ENCODE results near the gene POLR3F.
"Not testable (repeated sequence)": the region's sequence is repeated elsewhere in the genome, so short reads cannot be mapped to it uniquely, and the experiment has no call there.

POLR3F gene

GRCh38 chr20:18524646-18525045, 57.5 kb downstream of the POLR3F start:
- Histone ChIP-seq H3K9me3 (no peaks in the 10 kb centered on the region), H3K36me3 (peaks cover 56% of the 10 kb centered on the region), H3K4me1 (no peaks in the 10 kb centered on the region), H3K4me3 (ENCODE audit: low read depth, low read length) (no peak overlapping the region), H3K27me3 (no peaks in the 10 kb centered on the region)
- no peak for TF ChIP-seq CTCF (IDR thresholded peaks at IDR 0.05; ENCODE audit: low read depth, low read length)
- no peak for DNase-seq

- DNase-seq; H3K4me1 ChIP-seq; H3K4me3 ChIP-seq (ENCODE audit: low read depth, low read length); H3K9me3 ChIP-seq; H3K27me3 ChIP-seq: not testable (repeated sequence)
- H3K36me3 ChIP-seq = peaks cover 66% of the 10 kb centered on the region
These were observed 59.6 kb downstream of the POLR3F start for GRCh38 chr20:18526761-18527160.

GRCh38 chr20:18527339-18527738, 60.1 kb downstream of the POLR3F start:
- H3K27me3 ChIP-seq = no peaks in the 10 kb centered on the region
- no peaks in the 10 kb centered on the region for H3K4me1 ChIP-seq
- H3K9me3 ChIP-seq = no peaks in the 10 kb centered on the region
- H3K4me3 ChIP-seq (ENCODE audit: low read depth, low read length) = no peak overlapping the region
- no peak for TF ChIP-seq CTCF (IDR thresholded peaks at IDR 0.05; ENCODE audit: low read depth, low read length)
- peaks cover 71% of the 10 kb centered on the region for H3K36me3 ChIP-seq
- no peak for DNase-seq

GRCh38 chr20:18527836-18528235, 60.6 kb downstream of the POLR3F start:
- Histone ChIP-seq H3K4me3 (ENCODE audit: low read depth, low read length) (no peak overlapping the region), H3K9me3 (no peaks in the 10 kb centered on the region), H3K4me1 (no peaks in the 10 kb centered on the region), H3K27me3 (no peaks in the 10 kb centered on the region), H3K36me3 (peaks cover 76% of the 10 kb centered on the region)
- DNase-seq = no peak
- no peak for TF ChIP-seq CTCF (IDR thresholded peaks at IDR 0.05; ENCODE audit: low read depth, low read length)

GRCh38 chr20:18529041-18529440, 61.9 kb downstream of the POLR3F start:
- H3K9me3 ChIP-seq = no peaks in the 10 kb centered on the region
- H3K36me3 ChIP-seq = peaks cover 84% of the 10 kb centered on the region
- H3K4me1 ChIP-seq = no peaks in the 10 kb centered on the region
- H3K4me3 ChIP-seq (ENCODE audit: low read depth, low read length) = no peak overlapping the region
- DNase-seq = no peak
- TF ChIP-seq CTCF (IDR thresholded peaks at IDR 0.05; ENCODE audit: low read depth, low read length) = no peak
- no peaks in the 10 kb centered on the region for H3K27me3 ChIP-seq

GRCh38 chr20:18532626-18533025, 65.4 kb downstream of the POLR3F start:
- Histone ChIP-seq H3K9me3 (no peaks in the 10 kb centered on the region), H3K27me3 (no peaks in the 10 kb centered on the region), H3K4me3 (ENCODE audit: low read depth, low read length) (no peak overlapping the region), H3K36me3 (peaks cover 61% of the 10 kb centered on the region), H3K4me1 (no peaks in the 10 kb centered on the region)
- no peak for DNase-seq
- TF ChIP-seq CTCF (IDR thresholded peaks at IDR 0.05; ENCODE audit: low read depth, low read length) = no peak

GRCh38 chr20:18533491-18533890, 66.3 kb downstream of the POLR3F start:
- H3K4me1 ChIP-seq = no peaks in the 10 kb centered on the region
- no peaks in the 10 kb centered on the region for H3K9me3 ChIP-seq
- H3K27me3 ChIP-seq = no peaks in the 10 kb centered on the region
- no peak for TF ChIP-seq CTCF (IDR thresholded peaks at IDR 0.05; ENCODE audit: low read depth, low read length)
- H3K4me3 ChIP-seq (ENCODE audit: low read depth, low read length) = no peak overlapping the region
- DNase-seq = no peak
- peaks cover 54% of the 10 kb centered on the region for H3K36me3 ChIP-seq
